Measurements from ENCODE around the gene LGALS3BP. TPM values are rescaled to one million over a fixed set of nuclear protein-coding genes. Genes with fewer than 3 reads are reported as not detected.
"Not testable (repeated sequence)": the region's sequence is repeated elsewhere in the genome, so short reads cannot be mapped to it uniquely, and the experiment has no call there.

Gene LGALS3BP
- total RNA-seq, 1 experiment from 2014 or later = 389 TPM

DNA sequence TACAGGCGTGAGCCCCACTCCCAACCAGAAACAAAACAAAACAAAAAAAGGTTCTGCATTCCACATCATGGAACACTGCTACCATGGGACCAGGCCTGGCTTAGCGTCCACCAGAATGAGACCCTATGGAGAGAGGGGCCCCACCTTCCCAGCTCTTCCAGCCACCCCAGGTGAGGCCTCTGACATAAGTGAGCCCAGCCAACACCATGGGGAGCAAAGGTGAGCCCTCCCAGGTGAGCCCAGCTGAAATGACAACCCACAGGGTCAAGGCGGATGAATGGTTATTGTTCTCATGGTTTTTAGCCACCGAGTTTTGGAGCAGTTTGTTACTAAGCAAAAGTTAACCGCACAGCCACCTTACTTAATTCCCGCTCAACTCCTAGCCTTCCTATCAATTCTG lies 16.3 kb downstream of the LGALS3BP start:
- Histone ChIP-seq H3K9me2 (ENCODE audit: insufficient read depth) (no peaks in the 10 kb centered on the region), H2AFZ (ENCODE audit: low read depth, low read length, poor library complexity, severe bottlenecking) (no peak overlapping the region), H3K4me2 (ENCODE audit: low read length) (peak overlapping the region; percentile 59), H3K79me2 (ENCODE audit: insufficient read depth, low read length) (no peaks in the 10 kb centered on the region), H3K4me3 (replicated peaks in 1 of 2; ENCODE audit: low read depth in 1 of 2, low read length in 2 of 2) (no peak overlapping the region), H3K36me3 (ENCODE audit: control insufficient read depth in 1 of 2, insufficient read depth in 2 of 2, low read length in 2 of 2) (peaks cover 0 to 2% of the 10 kb centered on the region in 2 experiments; a peak in 2 of 4 replicates), H3K27me3 (ENCODE audit: insufficient read depth, low read length) (no peaks in the 10 kb centered on the region), H3K4me1 (ENCODE audit: control insufficient read depth in 1 of 2, insufficient read depth in 2 of 2, low read length in 2 of 2) (peaks cover 19 to 55% of the 10 kb centered on the region in 2 experiments), H3K27ac (ENCODE audit: low read depth, low read length) (no peak overlapping the region), H4K20me1 (ENCODE audit: insufficient read depth) (no peaks in the 10 kb centered on the region), H3K9me3 (ENCODE audit: control insufficient read depth in 1 of 2, insufficient read depth in 1 of 2, low read depth in 1 of 2, low read length in 2 of 2) (no peaks in the 10 kb centered on the region), H3K9ac (ENCODE audit: low read length) (no peak overlapping the region)
- TF ChIP-seq CEBPB (IDR thresholded peaks at IDR 0.05; ENCODE audit: low read depth) (no peak), CBX3 (IDR thresholded peaks at IDR 0.05; ENCODE audit: low read depth) (no peak), YY1 (IDR thresholded peaks at IDR 0.05; ENCODE audit: extremely low read depth, insufficient replicate concordance, low read depth, low read length) (no peak), POLR2A (IDR thresholded peaks at IDR 0.05; ENCODE audit: borderline replicate concordance, extremely low read depth, insufficient read depth, insufficient read length) (no peak), JUND (IDR thresholded peaks at IDR 0.05) (no peak), EZH2phosphoT487 (IDR thresholded peaks at IDR 0.05; ENCODE audit: borderline replicate concordance) (no peak), TCF7L2 (IDR thresholded peaks at IDR 0.05; ENCODE audit: borderline replicate concordance, extremely low read depth, insufficient read depth, insufficient read length) (no peak), EZH2 (IDR thresholded peaks at IDR 0.05) (no peak), FOSL1 (IDR thresholded peaks at IDR 0.05; ENCODE audit: low read depth) (no peak)
- TF ChIP-seq, protein P1, sequence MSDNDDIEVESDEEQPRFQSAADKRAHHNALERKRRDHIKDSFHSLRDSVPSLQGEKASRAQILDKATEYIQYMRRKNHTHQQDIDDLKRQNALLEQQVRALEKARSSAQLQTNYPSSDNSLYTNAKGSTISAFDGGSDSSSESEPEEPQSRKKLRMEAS (IDR thresholded peaks at IDR 0.05) = no peak
- TF ChIP-seq, protein P2, sequence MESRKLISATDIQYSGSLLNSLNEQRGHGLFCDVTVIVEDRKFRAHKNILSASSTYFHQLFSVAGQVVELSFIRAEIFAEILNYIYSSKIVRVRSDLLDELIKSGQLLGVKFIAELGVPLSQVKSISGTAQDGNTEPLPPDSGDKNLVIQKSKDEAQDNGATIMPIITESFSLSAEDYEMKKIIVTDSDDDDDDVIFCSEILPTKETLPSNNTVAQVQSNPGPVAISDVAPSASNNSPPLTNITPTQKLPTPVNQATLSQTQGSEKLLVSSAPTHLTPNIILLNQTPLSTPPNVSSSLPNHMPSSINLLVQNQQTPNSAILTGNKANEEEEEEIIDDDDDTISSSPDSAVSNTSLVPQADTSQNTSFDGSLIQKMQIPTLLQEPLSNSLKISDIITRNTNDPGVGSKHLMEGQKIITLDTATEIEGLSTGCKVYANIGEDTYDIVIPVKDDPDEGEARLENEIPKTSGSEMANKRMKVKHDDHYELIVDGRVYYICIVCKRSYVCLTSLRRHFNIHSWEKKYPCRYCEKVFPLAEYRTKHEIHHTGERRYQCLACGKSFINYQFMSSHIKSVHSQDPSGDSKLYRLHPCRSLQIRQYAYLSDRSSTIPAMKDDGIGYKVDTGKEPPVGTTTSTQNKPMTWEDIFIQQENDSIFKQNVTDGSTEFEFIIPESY (IDR thresholded peaks at IDR 0.05; ENCODE audit: extremely low read depth, insufficient replicate concordance, low read length) = no peak
- TF ChIP-seq, protein P3, sequence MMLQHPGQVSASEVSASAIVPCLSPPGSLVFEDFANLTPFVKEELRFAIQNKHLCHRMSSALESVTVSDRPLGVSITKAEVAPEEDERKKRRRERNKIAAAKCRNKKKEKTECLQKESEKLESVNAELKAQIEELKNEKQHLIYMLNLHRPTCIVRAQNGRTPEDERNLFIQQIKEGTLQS (IDR thresholded peaks at IDR 0.05) = no peak
- RAD21 ChIA-PET (ENCODE audit: low non-redundant PET in 1 of 2, low total read pairs in 2 of 2, uncharacterized antibody in 2 of 2, unreplicated experiment in 2 of 2) = interaction anchor here in 1 of 2 experiments (0.7 kb wide), 1 partner anchor 226 kb away, joined by 3 read pairs; no protein-coding TSS in a partner anchor
- no peak for ATAC-seq
- intact Hi-C loops (cut with micrococcal nuclease) = no loop called here
- POLR2A ChIA-PET = no interaction called here
- no peak for DNase-seq (ENCODE audit: low read depth, low spot score)
- CTCF ChIA-PET = interaction anchor here (4.9 kb wide), 1 partner anchor 8 kb away, joined by 21 read pairs; no protein-coding TSS in a partner anchor
- no TSS peak for BruUV-seq (replicated peaks)

DNA sequence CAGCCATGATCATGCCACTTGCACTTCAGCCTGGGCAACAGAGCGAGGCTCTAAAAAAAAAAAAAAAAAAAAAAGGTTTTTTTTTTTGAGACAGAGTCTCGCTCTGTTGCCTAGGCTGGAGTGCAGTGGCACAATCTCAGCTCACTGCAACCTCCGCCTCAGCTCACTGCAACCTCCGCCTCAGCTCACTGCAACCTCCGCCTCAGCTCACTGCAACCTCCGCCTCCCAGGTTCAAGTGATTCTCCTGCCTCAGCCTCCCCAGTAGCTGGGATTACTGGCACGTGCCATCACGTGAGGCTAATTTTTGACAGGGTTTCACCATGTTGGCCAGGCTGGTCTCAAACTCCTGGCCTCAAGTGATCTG lies 16.8 kb downstream of the LGALS3BP start:
- H3K27me3 ChIP-seq (ENCODE audit: insufficient read depth, low read length); H4K20me1 ChIP-seq (ENCODE audit: insufficient read depth); BruUV-seq (replicated peaks); ATAC-seq; H3K27ac ChIP-seq (ENCODE audit: low read depth, low read length); H3K9me3 ChIP-seq (ENCODE audit: control insufficient read depth in 1 of 2, insufficient read depth in 1 of 2, low read depth in 1 of 2, low read length in 2 of 2); H2AFZ ChIP-seq (ENCODE audit: low read depth, low read length, poor library complexity, severe bottlenecking); H3K9me2 ChIP-seq (ENCODE audit: insufficient read depth); POLR2A ChIA-PET; H3K79me2 ChIP-seq (ENCODE audit: insufficient read depth, low read length); H3K36me3 ChIP-seq (ENCODE audit: control insufficient read depth in 1 of 2, insufficient read depth in 2 of 2, low read length in 2 of 2); DNase-seq (ENCODE audit: low read depth, low spot score); intact Hi-C loops (cut with micrococcal nuclease); H3K4me3 ChIP-seq (replicated peaks in 1 of 2; ENCODE audit: low read depth in 1 of 2, low read length in 2 of 2): not testable (repeated sequence)
- CTCF ChIA-PET = interaction anchor here (1.0 to 4.9 kb wide), 2 partner anchors 8 to 97 kb away, joined by 4 to 21 read pairs; no protein-coding TSS in a partner anchor
- Histone ChIP-seq H3K4me1 (ENCODE audit: control insufficient read depth in 1 of 2, insufficient read depth in 2 of 2, low read length in 2 of 2) (peaks cover 19 to 54% of the 10 kb centered on the region in 2 experiments), H3K9ac (ENCODE audit: low read length) (peak overlapping the region; percentile 32; the same call in 1 of the 2 replicates), H3K4me2 (ENCODE audit: low read length) (peak overlapping the region; percentile 59)
- RAD21 ChIA-PET (ENCODE audit: low non-redundant PET in 1 of 2, low total read pairs in 2 of 2, uncharacterized antibody in 2 of 2, unreplicated experiment in 2 of 2) = interaction anchor here in 1 of 2 experiments (0.7 kb wide), 1 partner anchor 19 kb away, joined by 3 read pairs; no protein-coding TSS in a partner anchor
